Testis (tissue), 2 donors: ENCODE data around the gene FSTL5.

Source experiments
- POLR2A ChIP-seq: fragments of 450-650 bp; IDR thresholded peaks from one replicate; pipeline ENCODE4 v1.6.1; 2017; ENCODE audit warnings: antibody characterized with exemption, mild to moderate bottlenecking, moderate library complexity
- TF ChIP-seq, protein P1 (sequence below), 3 experiments: fragments of 450-650 bp in 2 of 3; fragments of 200-600 bp in 1 of 3; sonication (generic) in 1 of 3; IDR thresholded peaks; one replicate each; pipeline ENCODE4 v1.5.1; 2016 to 2019; ENCODE audit warnings: antibody characterized with exemption in 3 of 3, mild to moderate bottlenecking in 2 of 3, moderate library complexity in 1 of 3

DNA sequence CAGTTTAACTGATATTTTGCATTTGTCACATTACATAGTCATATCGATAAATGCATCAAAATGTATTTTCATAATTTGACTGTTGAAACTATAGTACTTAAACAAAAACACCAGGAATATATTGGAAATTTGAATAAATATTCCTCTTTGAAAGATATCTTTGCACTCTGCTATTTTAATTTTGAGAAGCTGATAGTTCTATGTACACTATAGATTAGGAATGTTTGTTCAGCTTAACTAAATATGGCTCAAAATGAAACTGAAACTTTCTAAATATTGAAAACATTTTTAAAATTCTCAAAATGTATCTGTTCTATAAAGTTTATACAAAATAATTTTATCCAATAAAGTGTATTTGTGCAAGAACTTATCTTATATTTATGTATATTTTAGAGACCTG lies 510.1 kb downstream of the FSTL5 start:
- TF ChIP-seq, protein P1, sequence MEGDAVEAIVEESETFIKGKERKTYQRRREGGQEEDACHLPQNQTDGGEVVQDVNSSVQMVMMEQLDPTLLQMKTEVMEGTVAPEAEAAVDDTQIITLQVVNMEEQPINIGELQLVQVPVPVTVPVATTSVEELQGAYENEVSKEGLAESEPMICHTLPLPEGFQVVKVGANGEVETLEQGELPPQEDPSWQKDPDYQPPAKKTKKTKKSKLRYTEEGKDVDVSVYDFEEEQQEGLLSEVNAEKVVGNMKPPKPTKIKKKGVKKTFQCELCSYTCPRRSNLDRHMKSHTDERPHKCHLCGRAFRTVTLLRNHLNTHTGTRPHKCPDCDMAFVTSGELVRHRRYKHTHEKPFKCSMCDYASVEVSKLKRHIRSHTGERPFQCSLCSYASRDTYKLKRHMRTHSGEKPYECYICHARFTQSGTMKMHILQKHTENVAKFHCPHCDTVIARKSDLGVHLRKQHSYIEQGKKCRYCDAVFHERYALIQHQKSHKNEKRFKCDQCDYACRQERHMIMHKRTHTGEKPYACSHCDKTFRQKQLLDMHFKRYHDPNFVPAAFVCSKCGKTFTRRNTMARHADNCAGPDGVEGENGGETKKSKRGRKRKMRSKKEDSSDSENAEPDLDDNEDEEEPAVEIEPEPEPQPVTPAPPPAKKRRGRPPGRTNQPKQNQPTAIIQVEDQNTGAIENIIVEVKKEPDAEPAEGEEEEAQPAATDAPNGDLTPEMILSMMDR (IDR thresholded peaks at IDR 0.05) = no peak
- no peak for TF ChIP-seq POLR2A
